Measurements from ENCODE around the gene SCMH1.

SCMH1 gene

DNA sequence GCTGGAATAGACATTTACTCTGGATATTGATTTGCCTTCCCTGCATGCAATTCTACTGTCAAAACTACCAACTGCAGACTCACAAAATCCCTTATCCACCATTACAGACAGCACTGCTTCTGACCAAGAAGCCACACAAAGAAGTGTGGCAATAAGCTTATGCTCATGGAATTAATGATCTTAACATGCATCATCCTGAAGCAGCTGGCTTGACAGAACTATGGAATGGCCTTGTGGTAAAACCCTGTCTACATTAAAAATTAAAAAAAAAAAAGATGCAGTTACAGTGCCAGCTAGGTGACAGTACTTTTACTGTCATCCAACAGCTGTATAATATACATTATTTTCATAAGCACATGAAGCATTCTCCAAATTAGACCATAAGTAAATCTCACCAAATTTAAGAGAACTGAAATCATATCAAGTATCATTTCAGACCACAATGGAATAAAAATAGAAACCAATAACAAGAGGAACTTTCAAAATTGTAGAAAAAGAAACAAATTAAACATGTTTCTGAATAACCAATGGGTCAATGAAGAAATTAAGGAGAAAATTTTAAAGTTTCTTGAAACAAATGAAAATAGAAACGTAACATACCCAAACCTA lies 70.7 kb downstream of the SCMH1 start:
- TF ChIP-seq, protein P1, sequence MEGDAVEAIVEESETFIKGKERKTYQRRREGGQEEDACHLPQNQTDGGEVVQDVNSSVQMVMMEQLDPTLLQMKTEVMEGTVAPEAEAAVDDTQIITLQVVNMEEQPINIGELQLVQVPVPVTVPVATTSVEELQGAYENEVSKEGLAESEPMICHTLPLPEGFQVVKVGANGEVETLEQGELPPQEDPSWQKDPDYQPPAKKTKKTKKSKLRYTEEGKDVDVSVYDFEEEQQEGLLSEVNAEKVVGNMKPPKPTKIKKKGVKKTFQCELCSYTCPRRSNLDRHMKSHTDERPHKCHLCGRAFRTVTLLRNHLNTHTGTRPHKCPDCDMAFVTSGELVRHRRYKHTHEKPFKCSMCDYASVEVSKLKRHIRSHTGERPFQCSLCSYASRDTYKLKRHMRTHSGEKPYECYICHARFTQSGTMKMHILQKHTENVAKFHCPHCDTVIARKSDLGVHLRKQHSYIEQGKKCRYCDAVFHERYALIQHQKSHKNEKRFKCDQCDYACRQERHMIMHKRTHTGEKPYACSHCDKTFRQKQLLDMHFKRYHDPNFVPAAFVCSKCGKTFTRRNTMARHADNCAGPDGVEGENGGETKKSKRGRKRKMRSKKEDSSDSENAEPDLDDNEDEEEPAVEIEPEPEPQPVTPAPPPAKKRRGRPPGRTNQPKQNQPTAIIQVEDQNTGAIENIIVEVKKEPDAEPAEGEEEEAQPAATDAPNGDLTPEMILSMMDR (conservative IDR thresholded peaks at IDR 0.05; ENCODE audit: low read depth, low read length) = no peak
- H3K4me3 ChIP-seq (ENCODE audit: low read depth, low read length) = no peak overlapping the region
- no peak for DNase-seq (ENCODE audit: low read depth)

DNA sequence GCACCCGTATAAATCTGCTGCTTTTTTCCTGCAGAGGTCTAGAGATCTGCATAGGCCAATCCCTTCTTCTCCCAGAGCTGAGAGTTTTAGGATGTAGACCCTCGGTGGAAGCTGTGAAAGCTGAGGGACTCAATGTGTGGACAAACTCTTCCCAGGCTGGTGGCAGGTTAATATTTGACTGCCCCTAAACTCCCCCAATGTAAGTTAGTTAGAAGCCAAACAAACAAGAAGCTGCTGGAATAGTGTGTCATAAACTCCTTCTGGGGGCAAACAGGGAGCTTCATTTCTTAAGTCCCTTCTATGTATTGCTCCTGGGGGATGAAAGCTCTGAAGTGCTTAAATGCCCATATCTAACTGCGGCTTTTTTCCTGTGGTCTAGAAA lies 72.3 kb downstream of the SCMH1 start:
- TF ChIP-seq, protein P1 (conservative IDR thresholded peaks at IDR 0.05; ENCODE audit: low read depth, low read length) = no peak
- no peak for DNase-seq (ENCODE audit: low read depth)
- H3K4me3 ChIP-seq (ENCODE audit: low read depth, low read length) = no peak overlapping the region

DNA sequence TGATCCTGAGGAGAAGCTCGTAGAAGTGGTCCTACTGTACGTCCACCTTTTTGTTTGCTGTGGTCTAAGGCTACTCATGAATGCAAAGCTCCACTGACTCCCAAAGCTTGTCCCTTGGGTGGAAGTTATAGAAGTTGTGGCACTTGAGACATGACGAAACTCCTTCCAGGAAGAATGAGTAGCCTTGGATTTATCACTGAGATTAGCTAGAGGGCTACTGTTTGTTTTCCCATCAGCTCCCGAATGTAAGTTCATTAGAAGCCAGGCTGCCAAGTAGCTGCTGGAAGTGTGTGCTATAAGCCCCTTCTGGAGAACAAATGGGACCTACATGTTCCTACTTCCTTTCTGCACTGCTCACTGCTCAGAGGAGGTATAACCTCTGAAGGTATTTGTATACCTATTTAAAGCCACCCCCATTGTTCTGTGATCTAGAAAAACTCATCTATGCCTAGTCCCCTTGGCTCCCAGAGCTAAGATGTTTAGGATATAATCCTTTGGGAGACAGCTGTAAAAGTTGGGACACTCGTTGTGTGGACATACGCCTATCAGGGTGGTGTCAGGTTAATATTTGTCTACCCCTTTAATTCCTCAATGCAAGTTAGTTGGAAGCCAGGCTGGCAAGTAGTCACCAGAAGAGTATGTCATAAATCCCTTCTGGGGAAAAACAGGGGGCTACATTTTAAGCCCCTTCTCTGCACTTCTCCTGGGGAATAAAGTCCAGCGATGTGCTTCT lies 72.9 kb downstream of the SCMH1 start:
- no peak for DNase-seq (ENCODE audit: low read depth)
- H3K4me3 ChIP-seq (ENCODE audit: low read depth, low read length) = no peak overlapping the region
- TF ChIP-seq, protein P1 (conservative IDR thresholded peaks at IDR 0.05; ENCODE audit: low read depth, low read length) = no peak

DNA sequence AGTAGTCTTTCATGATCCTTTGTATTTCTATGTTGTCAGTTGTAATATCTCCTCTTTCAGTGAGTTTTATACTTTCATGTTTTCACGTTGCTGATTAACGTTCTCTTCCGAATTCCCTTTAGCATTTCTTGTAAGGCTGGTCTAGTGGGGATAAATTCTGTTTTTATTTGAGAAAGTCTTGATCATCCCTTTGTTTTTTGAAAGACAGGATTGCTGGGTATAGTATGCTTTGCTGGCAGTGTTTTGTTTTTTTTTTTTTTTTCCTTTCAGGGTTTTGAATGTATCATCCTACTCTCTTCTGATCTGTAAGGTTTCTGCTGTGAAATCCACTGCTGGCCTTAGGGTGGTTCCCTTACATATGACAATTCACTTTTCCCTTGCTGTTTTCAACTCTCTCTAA lies 74.4 kb downstream of the SCMH1 start:
- H3K4me3 ChIP-seq (ENCODE audit: low read depth, low read length) = no peak overlapping the region
- TF ChIP-seq, protein P1 (conservative IDR thresholded peaks at IDR 0.05; ENCODE audit: low read depth, low read length) = no peak
- DNase-seq (ENCODE audit: low read depth) = no peak

DNA sequence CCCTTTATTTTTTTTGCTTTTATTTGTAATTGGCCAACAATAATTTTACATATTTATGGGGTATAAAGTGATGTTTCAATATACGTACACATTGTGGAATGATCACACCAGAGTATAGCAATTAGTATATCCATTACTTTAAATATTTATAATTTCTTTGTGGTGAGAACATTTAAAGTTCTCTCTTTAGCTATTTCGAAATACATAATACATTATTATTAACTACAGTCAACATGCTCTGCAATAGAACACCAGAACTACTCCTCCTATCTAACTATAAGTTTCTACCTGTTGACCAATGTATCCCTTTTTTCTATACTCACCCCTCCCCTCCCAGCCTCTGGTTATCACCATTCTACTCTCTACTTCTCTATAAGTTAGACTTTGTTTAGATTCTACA lies 77.4 kb downstream of the SCMH1 start:
- no peak for DNase-seq (ENCODE audit: low read depth)
- no peak overlapping the region for H3K4me3 ChIP-seq (ENCODE audit: low read depth, low read length)
- TF ChIP-seq, protein P1 (conservative IDR thresholded peaks at IDR 0.05; ENCODE audit: low read depth, low read length) = no peak

DNA sequence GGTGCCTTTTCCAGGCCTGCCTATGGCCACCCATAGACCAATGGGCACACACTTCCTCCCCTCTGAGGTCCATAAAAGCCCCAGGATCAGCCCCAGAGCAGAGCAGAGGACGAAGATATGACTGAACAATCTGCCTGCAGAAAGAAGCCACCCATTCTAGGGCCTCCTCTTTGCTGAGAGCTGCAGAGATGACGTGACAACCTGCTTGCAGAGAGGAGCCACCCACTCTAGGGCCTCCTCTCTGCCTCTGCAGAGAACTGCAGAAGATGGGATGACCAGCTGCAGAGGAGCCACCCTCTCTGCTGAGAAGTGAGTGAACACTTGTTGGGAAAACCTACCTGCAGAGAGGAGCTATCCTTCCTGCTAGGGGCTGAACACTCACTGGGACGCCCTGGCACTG lies 79.7 kb downstream of the SCMH1 start:
- no peak overlapping the region for H3K4me3 ChIP-seq (ENCODE audit: low read depth, low read length)
- TF ChIP-seq, protein P1 (conservative IDR thresholded peaks at IDR 0.05; ENCODE audit: low read depth, low read length) = no peak
- no peak for DNase-seq (ENCODE audit: low read depth)

DNA sequence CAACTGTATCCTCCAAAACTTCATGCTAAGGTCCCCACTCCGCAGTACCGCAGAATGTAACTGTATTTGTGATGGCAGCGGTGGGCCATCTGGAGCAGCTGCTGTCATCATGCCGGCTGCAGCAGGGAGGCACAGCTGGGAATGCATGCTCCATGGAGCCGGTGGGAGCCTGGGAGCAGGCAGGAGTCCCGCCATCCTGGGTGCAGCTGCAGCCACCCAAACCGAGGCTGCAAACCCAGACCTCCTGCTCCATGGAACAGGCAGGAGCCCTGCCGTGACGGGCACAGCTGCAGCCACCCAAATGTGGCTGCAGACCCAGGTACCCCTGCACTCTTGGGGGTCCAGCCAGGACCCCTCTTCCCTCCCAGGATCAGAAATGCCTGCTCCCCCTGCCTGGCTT lies 80.3 kb downstream of the SCMH1 start:
- DNase-seq (ENCODE audit: low read depth) = no peak
- no peak overlapping the region for H3K4me3 ChIP-seq (ENCODE audit: low read depth, low read length)
- TF ChIP-seq, protein P1 (conservative IDR thresholded peaks at IDR 0.05; ENCODE audit: low read depth, low read length) = no peak
